Measurements from ENCODE around the gene DHX8.

The DHX8 gene

GRCh38 chr17:43548689-43549379 is 65.1 kb downstream of the DHX8 start:
- DNase-seq: no peak

- no peak for DNase-seq
These were observed 65.7 kb downstream of the DHX8 start for GRCh38 chr17:43549496-43549895.

GRCh38 chr17:43550754-43551153 is 67.0 kb downstream of the DHX8 start:
- DNase-seq: no peak

DNA sequence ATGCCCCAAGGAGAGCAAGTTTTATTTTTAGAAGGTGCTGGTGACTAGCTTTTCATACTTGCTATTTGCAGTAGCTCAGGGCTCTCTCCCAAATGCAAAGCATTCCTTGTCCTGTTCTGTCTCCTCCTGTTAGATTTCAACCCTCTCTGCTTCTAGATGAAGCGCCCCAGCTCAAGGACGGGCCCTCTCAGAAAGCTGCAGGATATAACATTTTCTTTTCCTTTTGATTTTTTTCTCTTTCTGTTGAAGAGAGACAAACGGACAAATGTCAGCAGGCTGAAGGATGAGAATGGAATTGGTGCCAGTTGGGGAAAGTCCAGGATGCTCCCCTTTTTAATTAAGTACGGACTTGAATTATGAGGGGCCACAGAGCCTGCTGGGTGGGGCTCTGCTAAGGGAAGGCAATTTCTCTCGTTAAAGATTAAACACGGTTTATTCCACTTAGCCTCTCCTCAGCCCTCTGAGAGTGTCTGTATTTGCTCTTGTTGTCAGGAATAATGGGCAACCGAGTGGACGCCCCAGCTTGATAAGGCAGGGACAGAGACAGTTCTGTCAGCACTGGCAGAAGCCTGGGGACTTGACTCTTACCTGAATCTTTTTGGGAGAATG is 68.6 kb downstream of the DHX8 start:
- no peak for DNase-seq

- no peak for DNase-seq
These were observed 69.8 kb downstream of the DHX8 start for GRCh38 chr17:43553573-43553972.

GRCh38 chr17:43554857-43555256 is 71.1 kb downstream of the DHX8 start:
- no peak for DNase-seq

DNA sequence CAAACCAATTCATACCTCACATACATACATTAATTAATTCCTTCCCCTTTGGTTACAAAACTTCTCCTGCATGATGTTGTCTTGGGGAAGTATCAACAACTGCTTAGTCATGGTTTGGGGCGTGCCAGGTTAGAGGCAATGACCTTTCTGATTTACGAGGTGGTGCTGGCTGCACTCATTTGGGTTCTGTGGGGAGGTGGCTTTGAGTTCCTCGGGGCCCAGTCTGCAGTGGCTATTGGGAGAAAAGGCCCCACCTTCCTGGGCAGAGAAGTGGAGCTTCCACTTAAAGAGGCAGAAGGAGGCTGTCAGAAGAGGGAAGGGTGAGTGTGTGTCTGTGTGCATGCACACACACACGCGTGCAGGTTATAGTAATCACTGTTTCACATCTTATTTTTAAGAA is 72.5 kb downstream of the DHX8 start:
- DNase-seq: no peak

DNA sequence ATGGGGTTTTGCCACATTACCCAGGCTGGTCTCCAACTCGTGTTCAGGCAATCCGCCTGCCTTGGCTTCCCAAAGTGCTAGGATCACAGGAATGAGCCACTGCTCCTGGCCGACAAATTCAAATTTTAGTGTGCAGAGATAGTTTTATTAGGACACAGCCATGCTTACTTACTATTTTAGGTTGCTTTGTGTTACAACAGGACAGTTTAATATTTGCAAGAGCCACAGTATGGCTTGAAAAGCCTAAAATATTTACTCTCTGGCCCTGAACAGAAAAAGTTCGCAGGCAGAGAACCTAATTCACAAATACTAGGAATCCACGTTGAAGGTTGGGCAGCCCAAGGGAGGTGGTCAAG is 75.0 kb downstream of the DHX8 start:
- DNase-seq: no peak

DNA sequence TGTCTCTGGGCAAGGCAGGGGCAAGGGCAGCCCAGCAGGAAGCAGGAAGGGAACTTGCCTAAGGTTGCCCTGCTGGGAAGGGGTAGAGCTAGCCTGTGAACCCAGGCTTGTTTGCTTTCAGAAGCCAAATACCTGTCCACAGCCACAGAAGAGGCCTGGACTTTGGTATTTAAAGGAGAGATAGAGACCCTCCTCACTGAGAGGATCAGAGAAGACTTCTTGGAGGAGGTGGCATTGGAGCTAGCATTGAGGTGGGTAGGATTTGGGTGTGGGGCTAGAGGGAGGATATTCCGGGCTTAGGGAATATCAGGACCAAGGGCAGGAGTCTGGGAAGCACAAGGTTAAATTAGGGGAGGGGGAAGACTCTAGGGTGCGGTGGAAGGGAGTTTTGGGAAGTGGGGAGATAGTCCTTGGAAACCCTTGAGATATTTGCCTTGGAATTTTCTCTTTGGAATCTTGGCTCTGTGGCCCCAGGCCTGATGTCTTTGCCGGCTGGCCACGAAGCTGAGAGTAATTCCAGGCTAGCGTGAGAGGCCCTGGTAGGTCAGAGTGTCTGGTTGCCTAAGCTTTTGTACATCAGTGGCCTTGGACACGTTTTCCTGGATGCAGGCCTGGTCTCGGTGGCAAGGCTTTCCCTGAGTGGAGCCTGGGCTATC is 75.5 kb downstream of the DHX8 start:
- DNase-seq: no peak

DNA sequence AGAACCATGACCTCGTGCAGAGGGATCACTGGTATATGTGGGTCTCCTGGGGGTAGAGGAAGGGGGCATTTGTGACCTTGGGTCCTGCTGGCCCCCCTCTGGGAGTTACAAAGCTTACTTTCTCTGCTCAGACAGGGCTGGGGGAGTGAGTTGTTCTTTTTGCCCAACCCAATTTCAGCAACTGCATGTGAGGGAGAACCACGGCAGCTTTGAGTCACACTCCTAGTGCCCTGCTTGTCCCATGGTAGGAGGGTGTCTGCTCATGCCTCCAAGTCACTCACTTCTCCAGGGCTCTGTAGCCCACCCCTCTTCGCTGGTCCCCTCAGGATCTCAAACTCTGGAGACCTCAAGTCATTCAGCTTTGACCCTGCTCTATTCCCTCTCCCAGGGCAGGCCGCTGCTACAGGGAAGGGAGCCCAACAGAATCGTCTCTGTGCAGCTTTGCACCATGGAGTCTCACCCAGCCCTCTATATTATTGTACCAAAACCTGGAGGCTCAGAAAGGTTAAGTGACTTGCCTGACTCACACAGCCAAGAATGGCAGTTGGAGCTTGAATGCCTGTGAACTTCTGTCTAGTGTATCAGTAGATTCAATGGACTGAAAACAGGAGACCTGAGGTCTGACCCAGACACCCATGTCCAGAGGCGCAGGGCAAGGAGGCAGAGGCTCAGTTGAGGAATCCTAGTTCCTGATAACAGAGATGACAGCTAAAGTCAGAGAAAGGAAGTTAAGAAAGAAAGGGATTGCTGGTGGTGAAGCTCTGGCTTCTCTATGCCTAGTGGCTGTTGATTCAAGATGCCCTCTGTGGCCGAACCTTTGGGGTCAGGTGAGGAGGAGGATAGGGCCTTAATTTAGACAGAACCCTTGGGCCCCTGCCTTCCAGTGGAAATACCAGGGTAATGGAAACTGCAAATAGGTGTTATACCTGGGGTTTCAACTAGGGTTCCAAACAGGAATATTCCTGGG is 77.0 kb downstream of the DHX8 start:
- no peak for DNase-seq

GRCh38 chr17:43562679-43563599 is 79.2 kb downstream of the DHX8 start:
- DNase-seq: no peak

- no peak for DNase-seq
These were observed 80.1 kb downstream of the DHX8 start for GRCh38 chr17:43563600-43564594.

- DNase-seq: no peak
These were observed 84.8 kb downstream of the DHX8 start for GRCh38 chr17:43568506-43569082.

GRCh38 chr17:43570518-43570928 is 86.7 kb downstream of the DHX8 start:
- no peak for DNase-seq

DNA sequence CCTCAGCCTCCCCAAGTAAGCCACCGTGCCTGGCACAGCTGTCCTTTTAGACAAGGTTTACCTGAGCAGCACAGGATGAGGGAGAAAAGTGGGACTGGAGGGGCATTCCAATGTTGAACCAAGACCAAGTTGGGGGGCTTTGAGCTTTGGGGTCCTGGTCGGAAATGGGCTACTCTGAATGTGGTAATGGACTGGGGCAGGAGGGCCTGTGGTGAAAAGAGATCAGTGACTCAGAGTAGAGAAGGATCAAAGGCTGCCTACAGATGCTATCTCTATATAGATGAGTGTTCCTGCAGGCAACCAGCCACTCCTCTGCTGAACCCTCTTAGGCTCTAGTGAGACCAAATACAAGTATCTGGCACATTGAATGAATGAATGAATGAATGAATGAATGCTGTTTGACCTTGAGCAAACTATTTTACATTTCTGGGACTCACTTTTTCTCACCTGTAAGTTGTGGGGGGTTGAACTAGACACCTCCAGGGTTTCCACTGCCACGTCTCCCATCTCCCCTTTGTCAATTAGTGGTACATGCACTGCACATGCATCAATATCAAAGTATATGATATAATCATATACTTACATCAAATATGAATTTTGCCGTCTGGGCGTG is 88.7 kb downstream of the DHX8 start:
- no peak for DNase-seq

DNA sequence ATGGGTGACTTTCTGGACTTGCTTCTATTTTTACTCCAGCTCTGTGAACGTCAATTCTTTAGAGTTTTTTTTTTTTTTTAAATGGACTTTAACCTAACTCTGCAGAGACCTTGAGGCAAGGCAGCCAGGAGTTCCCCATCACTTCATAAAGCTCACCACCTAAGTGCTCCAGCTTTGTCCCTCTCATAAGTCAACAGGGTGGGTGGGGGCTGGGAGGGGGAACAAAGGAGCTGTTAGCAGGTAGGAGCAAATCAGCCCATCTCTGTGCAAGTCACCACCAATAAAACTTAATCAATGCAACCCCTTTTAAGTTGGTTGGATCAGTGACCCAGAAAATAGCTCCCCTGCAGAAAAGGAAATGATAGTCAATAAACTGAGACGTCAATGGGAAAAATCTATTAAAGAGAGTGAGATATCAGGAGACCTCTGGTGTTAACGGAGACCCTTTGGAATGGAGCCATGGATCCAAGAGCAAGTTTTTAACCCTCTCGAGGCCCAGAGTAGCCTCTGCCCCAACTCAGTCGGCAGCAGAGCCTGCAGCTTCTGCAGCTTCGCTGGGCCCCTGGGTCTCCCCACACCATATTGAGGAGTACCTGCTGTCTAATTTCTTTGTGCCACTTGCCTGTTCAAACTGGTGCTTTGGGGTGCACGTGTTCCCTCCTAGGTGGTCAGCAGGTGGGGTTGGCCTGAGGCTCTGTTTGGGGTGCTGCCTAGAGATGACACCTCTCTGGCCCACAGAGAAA is 90.0 kb downstream of the DHX8 start:
- no peak for DNase-seq

DNA sequence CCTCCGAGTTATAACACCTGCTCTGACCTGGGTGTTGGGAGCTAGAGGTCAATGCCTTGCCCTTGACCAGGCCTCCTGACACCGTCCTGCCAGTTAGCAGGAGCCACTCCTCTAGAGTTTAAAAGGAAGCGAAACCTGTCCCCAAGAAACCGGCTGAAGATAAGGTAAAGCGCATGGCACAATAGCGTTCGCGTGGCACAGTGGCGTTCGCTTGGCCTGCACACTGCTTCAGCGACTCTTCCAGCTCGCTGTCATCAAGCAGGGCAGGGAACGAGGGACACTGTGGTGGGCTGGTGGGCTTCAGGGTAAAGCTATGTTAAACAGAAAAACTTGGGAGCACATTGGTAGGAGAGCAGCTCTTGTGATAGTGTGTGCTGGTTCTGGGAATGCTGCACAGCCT is 90.6 kb downstream of the DHX8 start:
- DNase-seq: no peak

DNA sequence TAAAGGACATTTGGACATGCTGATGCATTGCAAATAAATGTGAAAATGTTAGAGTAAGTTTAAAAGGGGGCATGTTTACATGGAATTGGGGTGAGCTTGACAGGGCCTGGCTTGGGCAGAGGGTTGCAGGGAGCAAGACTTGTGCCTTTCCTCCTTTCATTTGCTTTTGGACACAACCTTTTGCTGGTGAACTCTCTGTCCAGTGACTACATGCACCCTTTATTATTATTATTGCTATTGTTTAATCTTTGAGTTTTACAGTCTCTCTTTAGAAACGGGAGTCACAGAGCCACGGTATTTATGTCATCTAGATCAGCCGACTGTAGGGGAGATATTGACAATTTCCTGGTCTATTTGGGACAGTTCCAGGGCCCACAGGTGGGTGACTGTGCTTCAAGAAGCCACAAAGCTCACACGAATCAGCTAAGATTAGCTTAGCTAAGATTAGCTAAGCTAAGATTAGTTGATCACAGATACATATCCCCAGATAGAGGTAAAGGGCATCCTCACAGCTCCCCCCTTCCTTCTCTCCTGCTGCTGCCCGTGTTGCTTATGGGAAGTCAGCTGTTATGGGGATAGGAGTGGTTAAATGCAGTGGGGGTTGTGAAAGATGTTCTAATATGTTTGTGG is 91.2 kb downstream of the DHX8 start:
- DNase-seq: no peak

Data from stimulated activated CD4-positive, alpha-beta T cell treated with anti-CD3 and anti-CD28 coated beads, Interleukin-4, amount 100 ng/mL, for 1 hour (primary cell).